ENCODE measurements around the gene TCL1B. TPM values are rescaled to one million over a fixed set of nuclear protein-coding genes. Genes with fewer than 3 reads are reported as not detected.

Gene TCL1B
- total RNA-seq, 4 donors from 2014 or later, result not detected

DNA sequence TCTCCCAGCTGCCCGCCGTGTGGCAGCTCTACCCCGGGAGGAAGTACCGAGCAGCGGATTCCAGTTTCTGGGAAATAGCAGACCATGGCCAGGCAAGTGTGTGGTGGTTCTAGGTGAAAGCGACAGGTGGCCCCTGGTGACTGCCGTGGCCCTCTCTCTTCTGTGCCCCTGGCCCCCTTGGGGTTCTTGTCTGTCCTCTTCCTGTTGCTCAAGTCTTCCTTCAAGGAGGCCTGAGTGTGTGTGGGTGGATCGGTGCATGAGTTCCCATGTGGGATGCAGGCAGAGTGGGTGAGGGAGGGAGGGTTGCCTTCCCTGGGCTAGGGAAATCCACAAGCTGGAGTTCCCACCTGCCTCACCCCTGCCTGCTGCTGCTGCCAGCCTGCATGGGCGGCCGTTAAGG lies 4.6 kb downstream of the TCL1B start:
- H3K27me3 ChIP-seq, result peaks cover 76% of the 10 kb centered on the region
- H3K4me3 ChIP-seq, result no peak overlapping the region
- no peak for TF ChIP-seq EP300 (IDR thresholded peaks at IDR 0.05)
- TF ChIP-seq, protein P1, sequence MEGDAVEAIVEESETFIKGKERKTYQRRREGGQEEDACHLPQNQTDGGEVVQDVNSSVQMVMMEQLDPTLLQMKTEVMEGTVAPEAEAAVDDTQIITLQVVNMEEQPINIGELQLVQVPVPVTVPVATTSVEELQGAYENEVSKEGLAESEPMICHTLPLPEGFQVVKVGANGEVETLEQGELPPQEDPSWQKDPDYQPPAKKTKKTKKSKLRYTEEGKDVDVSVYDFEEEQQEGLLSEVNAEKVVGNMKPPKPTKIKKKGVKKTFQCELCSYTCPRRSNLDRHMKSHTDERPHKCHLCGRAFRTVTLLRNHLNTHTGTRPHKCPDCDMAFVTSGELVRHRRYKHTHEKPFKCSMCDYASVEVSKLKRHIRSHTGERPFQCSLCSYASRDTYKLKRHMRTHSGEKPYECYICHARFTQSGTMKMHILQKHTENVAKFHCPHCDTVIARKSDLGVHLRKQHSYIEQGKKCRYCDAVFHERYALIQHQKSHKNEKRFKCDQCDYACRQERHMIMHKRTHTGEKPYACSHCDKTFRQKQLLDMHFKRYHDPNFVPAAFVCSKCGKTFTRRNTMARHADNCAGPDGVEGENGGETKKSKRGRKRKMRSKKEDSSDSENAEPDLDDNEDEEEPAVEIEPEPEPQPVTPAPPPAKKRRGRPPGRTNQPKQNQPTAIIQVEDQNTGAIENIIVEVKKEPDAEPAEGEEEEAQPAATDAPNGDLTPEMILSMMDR (IDR thresholded peaks at IDR 0.05), result no peak
- no peak for TF ChIP-seq POLR2AphosphoS5 (IDR thresholded peaks at IDR 0.05)
- TF ChIP-seq POLR2A (IDR thresholded peaks at IDR 0.05), result no peak
- no peak overlapping the region for H3K27ac ChIP-seq
- H3K4me1 ChIP-seq, result no peaks in the 10 kb centered on the region
- WGBS, 2 donors (ENCODE audit: low coverage in 1 of 2), result 69% methylated on average over 6 of the region's 10 CpGs; no CpG with 5 or more reads in 1 of the 2 donors
- no peak for ATAC-seq
- no peaks in the 10 kb centered on the region for H3K9me3 ChIP-seq
- no peaks in the 10 kb centered on the region for H3K36me3 ChIP-seq

DNA sequence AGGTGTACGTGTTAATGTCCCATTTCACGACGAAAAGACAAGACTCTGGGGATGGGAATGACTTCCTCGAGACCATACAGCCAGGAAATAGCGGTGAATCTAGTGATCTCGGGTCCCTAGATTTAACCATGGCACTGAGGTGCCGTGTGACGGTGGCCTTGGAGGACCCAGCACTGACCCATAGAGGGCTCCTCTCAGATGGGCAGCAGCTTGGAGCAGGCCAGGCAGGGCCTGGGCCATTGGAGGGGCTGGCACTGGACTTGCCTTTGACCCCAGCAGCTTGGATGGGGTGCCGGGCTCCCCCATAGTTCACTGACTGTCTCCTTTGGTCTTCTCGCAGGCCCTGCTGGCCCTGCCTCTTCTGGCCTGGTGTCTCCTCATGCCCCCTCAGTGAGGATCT lies 5.4 kb downstream of the TCL1B start:
- no peak overlapping the region for H3K27ac ChIP-seq
- H3K4me3 ChIP-seq, result no peak overlapping the region
- ATAC-seq, result no peak
- H3K36me3 ChIP-seq, result no peaks in the 10 kb centered on the region
- H3K9me3 ChIP-seq, result no peaks in the 10 kb centered on the region
- no peaks in the 10 kb centered on the region for H3K4me1 ChIP-seq
- TF ChIP-seq POLR2A (IDR thresholded peaks at IDR 0.05) (no peak), EP300 (IDR thresholded peaks at IDR 0.05) (no peak), POLR2AphosphoS5 (IDR thresholded peaks at IDR 0.05) (no peak)
- TF ChIP-seq, protein P1 (IDR thresholded peaks at IDR 0.05), result no peak
- 74 to 88% methylated on average over 6 to 7 of the region's 10 CpGs for WGBS, 2 donors (ENCODE audit: low coverage in 1 of 2)
- peaks cover 76% of the 10 kb centered on the region for H3K27me3 ChIP-seq

DNA sequence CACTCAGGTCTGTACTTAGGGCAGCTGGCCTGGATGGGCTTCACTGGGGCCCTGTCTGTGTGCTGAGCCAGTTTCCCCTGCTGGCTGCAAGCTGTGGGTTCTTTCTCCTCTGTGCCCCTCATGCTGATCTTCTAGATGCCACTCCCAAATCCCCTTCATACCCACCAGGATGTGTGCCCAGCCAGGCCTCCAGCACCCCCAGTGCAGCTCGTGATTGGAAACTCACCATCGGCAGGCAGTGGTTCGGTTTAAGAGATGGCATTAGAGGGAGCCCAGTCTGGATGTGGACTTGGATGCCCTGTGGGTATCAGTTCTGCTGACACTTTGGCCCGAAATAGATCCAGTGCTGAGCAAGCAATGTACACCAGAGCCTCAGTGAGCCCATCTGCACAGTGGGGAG lies 5.9 kb downstream of the TCL1B start:
- H3K9me3 ChIP-seq, result no peaks in the 10 kb centered on the region
- ATAC-seq, result no peak
- WGBS, 2 donors (ENCODE audit: low coverage in 1 of 2), result no CpG with 5 or more reads among the region's 4 CpGs
- H3K27ac ChIP-seq, result no peak overlapping the region
- H3K27me3 ChIP-seq, result peaks cover 75% of the 10 kb centered on the region
- TF ChIP-seq, protein P1 (IDR thresholded peaks at IDR 0.05), result no peak
- TF ChIP-seq POLR2AphosphoS5 (IDR thresholded peaks at IDR 0.05), result no peak
- no peak for TF ChIP-seq EP300 (IDR thresholded peaks at IDR 0.05)
- TF ChIP-seq POLR2A (IDR thresholded peaks at IDR 0.05), result no peak
- H3K4me3 ChIP-seq, result no peak overlapping the region
- H3K4me1 ChIP-seq, result no peaks in the 10 kb centered on the region
- H3K36me3 ChIP-seq, result no peaks in the 10 kb centered on the region

DNA sequence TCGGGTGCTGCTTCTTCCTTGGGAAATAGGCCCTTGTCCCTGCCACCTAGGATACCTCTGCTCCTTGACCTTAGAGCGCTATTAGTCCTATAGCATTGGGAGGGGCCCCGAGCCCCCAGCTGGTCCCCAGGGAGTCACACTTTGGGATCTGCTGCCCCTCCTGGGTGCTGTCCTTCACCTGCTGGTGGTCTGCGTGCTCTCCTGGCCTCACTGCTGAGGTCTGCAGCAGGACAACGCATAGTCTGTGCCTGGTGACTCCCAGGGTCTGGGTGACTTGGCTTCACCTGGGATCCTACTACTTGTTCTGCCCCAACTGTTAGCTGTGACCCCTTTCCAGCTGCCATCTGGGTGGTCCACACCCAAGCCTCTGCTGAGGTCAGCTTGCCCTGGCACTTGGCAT lies 8.8 kb downstream of the TCL1B start:
- 50 to 69% methylated on average over 1 to 2 of the region's 5 CpGs for WGBS, 2 donors (ENCODE audit: low coverage in 1 of 2)
- Histone ChIP-seq H3K27ac (no peak overlapping the region), H3K4me1 (no peaks in the 10 kb centered on the region), H3K9me3 (no peaks in the 10 kb centered on the region), H3K36me3 (no peaks in the 10 kb centered on the region), H3K4me3 (no peak overlapping the region), H3K27me3 (peaks cover 76% of the 10 kb centered on the region)
- TF ChIP-seq POLR2AphosphoS5 (IDR thresholded peaks at IDR 0.05), result no peak
- TF ChIP-seq, protein P1 (IDR thresholded peaks at IDR 0.05), result no peak
- no peak for TF ChIP-seq POLR2A (IDR thresholded peaks at IDR 0.05)
- no peak for TF ChIP-seq EP300 (IDR thresholded peaks at IDR 0.05)
- ATAC-seq, result no peak

DNA sequence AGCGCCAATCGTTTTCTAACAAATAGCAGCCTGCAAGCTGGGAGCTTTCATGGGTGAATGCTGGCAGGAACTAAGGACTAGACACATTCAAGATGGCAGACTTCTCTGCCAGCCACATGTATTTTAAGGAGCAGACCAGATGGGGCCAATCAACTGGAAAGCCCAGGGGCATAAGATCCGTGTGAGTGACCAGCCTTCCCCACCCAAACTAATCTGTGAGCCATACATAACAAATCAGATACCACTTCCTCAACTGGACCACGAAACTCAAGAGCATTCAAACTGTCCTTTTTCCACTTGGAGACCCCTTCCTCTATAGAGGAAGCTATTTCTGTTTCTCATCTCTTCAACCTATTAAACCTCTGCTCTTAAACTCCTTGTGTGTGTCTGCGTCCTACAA lies 9.7 kb downstream of the TCL1B start:
- H3K9me3 ChIP-seq, result no peaks in the 10 kb centered on the region
- ATAC-seq, result no peak
- no peaks in the 10 kb centered on the region for H3K4me1 ChIP-seq
- WGBS, 2 donors (ENCODE audit: low coverage in 1 of 2), result 64 to 83% methylated on average over 3 to 4 of the region's 5 CpGs
- no peak overlapping the region for H3K4me3 ChIP-seq
- H3K36me3 ChIP-seq, result no peaks in the 10 kb centered on the region
- H3K27ac ChIP-seq, result no peak overlapping the region
- TF ChIP-seq POLR2A (IDR thresholded peaks at IDR 0.05) (no peak), POLR2AphosphoS5 (IDR thresholded peaks at IDR 0.05) (no peak), EP300 (IDR thresholded peaks at IDR 0.05) (no peak)
- TF ChIP-seq, protein P1 (IDR thresholded peaks at IDR 0.05), result no peak
- peaks cover 74% of the 10 kb centered on the region for H3K27me3 ChIP-seq

Measured in gastroesophageal sphincter (tissue), 4 donors.